Epithelial cell of proximal tubule (primary cell): Measurements from ENCODE around the gene MMEL1. TPM values are rescaled to one million over a fixed set of nuclear protein-coding genes. Genes with fewer than 3 reads are reported as not detected.

Experiments used
- DNase-seq: peaks from one replicate; pipeline ENCODE4 v3.0.0-alpha.2; 2011; ENCODE audit warnings: low read depth
- H3K4me3 ChIP-seq: 2 replicates; pipeline ENCODE4 v1.5.1; 2011; ENCODE audit warnings: low read depth, mild to moderate bottlenecking, low read length
- CTCF ChIP-seq: conservative IDR thresholded peaks from 2 replicates; pipeline ENCODE4 v1.5.1; 2012; ENCODE audit warnings: low read depth, mild to moderate bottlenecking, low read length
- total RNA-seq: library from RNA; depleted of rRNA; stranded (reverse); fragments of >200 nt; gene quantifications from 2 replicates; pipeline ENCODE4 v1.2.3, GENCODE V29; 2015

The MMEL1 gene
- total RNA-seq, 1 donor from 2014 or later = not detected

- no peak for DNase-seq
- no peak overlapping the region for H3K4me3 ChIP-seq
Measured at GRCh38 chr1:2592672-2593071, 40.1 kb downstream of the MMEL1 start.

GRCh38 chr1:2591581-2592261 lies 41.1 kb downstream of the MMEL1 start:
- no peak for DNase-seq
- H3K4me3 ChIP-seq = no peak overlapping the region
- TF ChIP-seq CTCF = no peak

More at GRCh38 chr1:2592672-2593071, 40.1 kb downstream of the MMEL1 start:
- no peak for TF ChIP-seq CTCF

- H3K4me3 ChIP-seq = no peak overlapping the region
- DNase-seq = no peak
- no peak for TF ChIP-seq CTCF
Measured at GRCh38 chr1:2591233-2591580, 41.6 kb downstream of the MMEL1 start.

GRCh38 chr1:2590233-2591141 lies 42.3 kb downstream of the MMEL1 start:
- TF ChIP-seq CTCF = no peak
- no peak overlapping the region for H3K4me3 ChIP-seq
- no peak for DNase-seq

- H3K4me3 ChIP-seq = no peak overlapping the region
- TF ChIP-seq CTCF = no peak
- no peak for DNase-seq
Measured at GRCh38 chr1:2589431-2590232, 43.2 kb downstream of the MMEL1 start.

- H3K4me3 ChIP-seq = no peak overlapping the region
- no peak for TF ChIP-seq CTCF
- DNase-seq = no peak
Measured at GRCh38 chr1:2588661-2589430, 44.0 kb downstream of the MMEL1 start.
